H9 (cell line): ENCODE data around the gene SSR3. TPM values are rescaled to one million over a fixed set of nuclear protein-coding genes. Genes with fewer than 3 reads are reported as not detected.

Experiments used
- DNase-seq: peaks from one replicate; pipeline ENCODE4 v3.0.0-alpha.2; 2017
- H2AFZ ChIP-seq: one replicate; pipeline ENCODE4 v1.6.1; 2013; ENCODE audit warnings: mild to moderate bottlenecking, low read length, control low read depth, moderate library complexity
- H2AK5ac ChIP-seq: 2 replicates; pipeline ENCODE4 v1.6.1; 2013; ENCODE audit warnings: low read length, control low read depth, mixed read lengths; ENCODE audit not compliant: insufficient read length
- H2BK120ac ChIP-seq: one replicate; pipeline ENCODE4 v1.6.1; 2013; ENCODE audit warnings: low read depth, mild to moderate bottlenecking, low read length, control low read depth, inconsistent platforms; ENCODE audit not compliant: poor library complexity, severe bottlenecking
- H2BK12ac ChIP-seq: 2 replicates; pipeline ENCODE4 v1.6.1; 2013; ENCODE audit warnings: low read length, control low read depth, mixed read lengths, low read depth; ENCODE audit not compliant: insufficient read length
- H2BK15ac ChIP-seq: 2 replicates; pipeline ENCODE4 v1.6.1; 2013; ENCODE audit warnings: low read depth, low read length, control low read depth
- H2BK20ac ChIP-seq: one replicate; pipeline ENCODE4 v1.6.1; 2013; ENCODE audit warnings: low read depth, mild to moderate bottlenecking, low read length, control low read depth, inconsistent platforms; ENCODE audit not compliant: poor library complexity, severe bottlenecking
- H2BK5ac ChIP-seq: 2 replicates; pipeline ENCODE4 v1.6.1; 2013; ENCODE audit warnings: low read length, control low read depth, mixed read lengths; ENCODE audit not compliant: insufficient read length
- H3K14ac ChIP-seq: 2 replicates; pipeline ENCODE4 v1.6.1; 2013; ENCODE audit warnings: low read length, control low read depth; ENCODE audit not compliant: insufficient read depth
- H3K18ac ChIP-seq: 2 replicates; pipeline ENCODE4 v1.6.1; 2013; ENCODE audit warnings: low read depth, mild to moderate bottlenecking, mixed read lengths, low read length, control low read depth; ENCODE audit not compliant: insufficient read length
- H3K23ac ChIP-seq: 2 replicates; pipeline ENCODE4 v1.6.1; 2013; ENCODE audit warnings: low read length, control low read depth, mixed read lengths, low read depth; ENCODE audit not compliant: insufficient read length
- H3K23me2 ChIP-seq: 2 replicates; pipeline ENCODE4 v1.6.1; 2013; ENCODE audit warnings: low read depth, mild to moderate bottlenecking, mixed read lengths, low read length, control low read depth; ENCODE audit not compliant: insufficient read length, poor library complexity, severe bottlenecking
- H3K27ac ChIP-seq: 2 replicates; pipeline ENCODE4 v1.5.1; 2013; ENCODE audit warnings: low read length, control low read depth, mixed read lengths, low read depth; ENCODE audit not compliant: insufficient read length
- H3K27me3 ChIP-seq: 2 replicates; pipeline ENCODE4 v1.6.1; 2013; ENCODE audit warnings: low read length, control low read depth, inconsistent platforms; ENCODE audit not compliant: insufficient read depth
- H3K4ac ChIP-seq: 2 replicates; pipeline ENCODE4 v1.6.1; 2013; ENCODE audit warnings: low read depth, mild to moderate bottlenecking, control low read depth, inconsistent platforms, low read length, moderate library complexity
- H3K4me1 ChIP-seq: 2 replicates; pipeline ENCODE4 v1.6.1; 2013; ENCODE audit warnings: low read length, control low read depth, inconsistent platforms; ENCODE audit not compliant: insufficient read depth
- H3K4me2 ChIP-seq: 2 replicates; pipeline ENCODE4 v1.6.1; 2013; ENCODE audit warnings: low read length, control low read depth, mixed read lengths; ENCODE audit not compliant: insufficient read length, insufficient read depth
- H3K56ac ChIP-seq: 2 replicates; pipeline ENCODE4 v1.6.1; 2013; ENCODE audit warnings: low read depth, mild to moderate bottlenecking, mixed read lengths, low read length, control low read depth; ENCODE audit not compliant: insufficient read length
- H3K79me1 ChIP-seq: 2 replicates; pipeline ENCODE4 v1.6.1; 2013; ENCODE audit warnings: low read depth, mild to moderate bottlenecking, moderate library complexity, low read length, control low read depth, inconsistent platforms; ENCODE audit not compliant: insufficient read depth, poor library complexity, severe bottlenecking
- H3K79me2 ChIP-seq: 2 replicates; pipeline ENCODE4 v1.6.1; 2013; ENCODE audit warnings: low read length, control low read depth, inconsistent platforms; ENCODE audit not compliant: insufficient read depth
- H3K9ac ChIP-seq: 2 replicates; pipeline ENCODE4 v1.6.1; 2013; ENCODE audit warnings: low read length, control low read depth, mixed read lengths; ENCODE audit not compliant: insufficient read length; ENCODE audit errors: extremely low read depth
- H3K9me3 ChIP-seq: one replicate; pipeline ENCODE4 v1.6.1; 2013; ENCODE audit warnings: low read depth, low read length, inconsistent platforms; ENCODE audit not compliant: control insufficient read depth
- H3T11ph ChIP-seq: one replicate; pipeline ENCODE4 v1.6.1; 2013; ENCODE audit warnings: mild to moderate bottlenecking, low read length, control low read depth, inconsistent platforms
- H4K20me1 ChIP-seq: one replicate; pipeline ENCODE4 v1.6.1; 2013; ENCODE audit not compliant: control insufficient read depth, insufficient read length, insufficient read depth
- H4K5ac ChIP-seq: 2 replicates; pipeline ENCODE4 v1.6.1; 2013; ENCODE audit warnings: low read depth, mild to moderate bottlenecking, mixed read lengths, low read length, control low read depth; ENCODE audit not compliant: insufficient read length
- H4K8ac ChIP-seq: replicated peaks from 2 replicates; pipeline ENCODE4 v1.6.1; 2013; ENCODE audit warnings: low read length, control low read depth, mixed read lengths, low read depth; ENCODE audit not compliant: insufficient read length
- H4K91ac ChIP-seq: 2 replicates; pipeline ENCODE4 v1.6.1; 2013; ENCODE audit warnings: low read depth, mild to moderate bottlenecking, moderate library complexity, mixed read lengths, low read length, control low read depth; ENCODE audit not compliant: insufficient read length
- H3K27ac Mint-ChIP-seq, 3 experiments: 2 replicates in 2 of 3; 3 replicates in 1 of 3; pipeline ENCODE4 v1.8.0; 2020 to 2021; ENCODE audit warnings: mixed read lengths in 3 of 3, mild to moderate bottlenecking in 1 of 3, moderate library complexity in 1 of 3
- H3K27me3 Mint-ChIP-seq: 2 replicates; pipeline ENCODE4 v1.8.0; 2021; ENCODE audit warnings: low read depth, mild to moderate bottlenecking, moderate library complexity, mixed read lengths
- H3K36me3 Mint-ChIP-seq, 3 experiments: 2 replicates in 2 of 3; 3 replicates in 1 of 3; pipeline ENCODE4 v1.8.0; 2020 to 2021; ENCODE audit warnings: low read depth in 3 of 3, mixed read lengths in 3 of 3; ENCODE audit not compliant: insufficient read depth in 1 of 3
- H3K4me1 Mint-ChIP-seq, 2 experiments: 2 replicates each; pipeline ENCODE4 v1.8.0; 2020; ENCODE audit warnings: mixed read lengths in 2 of 2
- H3K4me3 Mint-ChIP-seq, 2 experiments: 2 replicates in 1 of 2; 3 replicates in 1 of 2; pipeline ENCODE4 v1.8.0; 2020 to 2021; ENCODE audit warnings: mild to moderate bottlenecking in 2 of 2, mixed read lengths in 2 of 2, moderate library complexity in 1 of 2
- H3K9me3 Mint-ChIP-seq, 2 experiments: 2 replicates in 1 of 2; 3 replicates in 1 of 2; pipeline ENCODE4 v1.8.0; 2020; ENCODE audit warnings: mild to moderate bottlenecking in 2 of 2, mixed read lengths in 2 of 2, moderate library complexity in 1 of 2
- CTCF ChIP-seq: fragments of 200-600 bp; sonication (generic); conservative IDR thresholded peaks from 3 replicates; pipeline ENCODE4 v1.8.0; 2021; ENCODE audit warnings: antibody characterized with exemption, mild to moderate bottlenecking
- WGBS: extraction: QIAGEN DNeasy Blood & Tissue Kit; methylation state at CpG from one replicate; pipeline ENCODE4 v1.1.7; 2013; ENCODE audit warnings: missing lambda C conversion rate, low lambda C conversion rate, mixed read lengths; ENCODE audit not compliant: insufficient read length; ENCODE audit errors: extremely low coverage; 5-methylcytosine and 5-hydroxymethylcytosine counted together
- total RNA-seq: library from RNA; stranded (reverse); gene quantifications from 2 replicates; pipeline ENCODE4 v1.2.1, GENCODE V29; 2021

SSR3 gene
- total RNA-seq, 1 experiment from 2014 or later: 177 TPM

GRCh38 chr3:156601497-156601896, 46.6 kb upstream of the SSR3 start:
- Histone ChIP-seq H3T11ph (no peak overlapping the region), H3K79me1 (no peaks in the 10 kb centered on the region), H3K23ac (no peak overlapping the region), H3K9me3 (no peaks in the 10 kb centered on the region), H2AFZ (no peak overlapping the region), H3K4ac (no peak overlapping the region), H3K79me2 (no peaks in the 10 kb centered on the region), H2BK20ac (no peak overlapping the region), H3K4me1 (no peaks in the 10 kb centered on the region), H2BK120ac (no peak overlapping the region), H3K27ac (no peak overlapping the region), H3K4me2 (no peak overlapping the region), H4K5ac (no peak overlapping the region), H4K8ac (no peak overlapping the region), H3K23me2 (peaks cover 10% of the 10 kb centered on the region), H2BK15ac (no peak overlapping the region), H3K56ac (no peak overlapping the region), H2BK5ac (no peak overlapping the region), H3K9ac (no peak overlapping the region), H3K27me3 (no peaks in the 10 kb centered on the region), H2AK5ac (no peak overlapping the region), H4K91ac (no peak overlapping the region), H2BK12ac (no peak overlapping the region), H3K18ac (no peak overlapping the region), H4K20me1 (no peaks in the 10 kb centered on the region), H3K14ac (no peak overlapping the region)
- Mint-ChIP-seq H3K9me3 (no peaks in the 10 kb centered on the region), H3K36me3 (no peaks in the 10 kb centered on the region), H3K27ac (no peak overlapping the region), H3K27me3 (peaks cover 4% of the 10 kb centered on the region), H3K4me3 (no peak overlapping the region), H3K4me1 (peaks cover 18 to 21% of the 10 kb centered on the region in 2 experiments)
- no peak for TF ChIP-seq CTCF
- no peak for DNase-seq
- no CpG with 5 or more reads among the region's 3 CpGs for WGBS
